Gastroesophageal sphincter (tissue), 4 donors: ENCODE data around the gene FYB2. TPM values are rescaled to one million over a fixed set of nuclear protein-coding genes. Genes with fewer than 3 reads are reported as not detected.
A peak's percentile ranks its signal among the peaks of the same experiment; 100 is the strongest.

Experiments
- ATAC-seq: fragments of 150-250 bp; one replicate; pipeline ENCODE4 v1.9.1; 2016; ENCODE audit warnings: mild to moderate bottlenecking, moderate library complexity
- H3K27ac ChIP-seq, 4 donors: fragments of 200-600 bp; sonication (generic) in 3 of 4; 1 replicate in 3 of 4; 2 replicates in 1 of 4; pipeline ENCODE4 v1.5.1; 2016 to 2019
- H3K27me3 ChIP-seq: fragments of 200-600 bp; sonication (generic); one replicate; pipeline ENCODE4 v1.5.1; 2019
- H3K36me3 ChIP-seq, 2 donors: fragments of 200-600 bp; sonication (generic); one replicate each; pipeline ENCODE4 v1.5.1; 2019; ENCODE audit warnings: control low read depth in 1 of 2
- H3K4me1 ChIP-seq, 3 donors: fragments of 200-600 bp; sonication (generic); 1 replicate in 2 of 3; 2 replicates in 1 of 3; pipeline ENCODE4 v1.5.1; 2016 to 2019; ENCODE audit warnings: control low read depth in 2 of 3
- H3K4me3 ChIP-seq, 2 donors: fragments of 200-600 bp; sonication (generic); one replicate each; pipeline ENCODE4 v1.5.1; 2019; ENCODE audit warnings: mild to moderate bottlenecking in 1 of 2, moderate library complexity in 1 of 2
- H3K9me3 ChIP-seq, 3 donors: fragments of 200-600 bp; sonication (generic); one replicate each; pipeline ENCODE4 v1.5.1; 2017 to 2019; ENCODE audit warnings: control low read depth in 2 of 3
- CTCF ChIP-seq, 4 experiments: fragments of 200-600 bp in 2 of 4; fragments of 450-650 bp in 2 of 4; sonication (generic) in 1 of 4; IDR thresholded peaks; one replicate each; pipeline ENCODE4 v1.5.1; 2017 to 2019; ENCODE audit warnings: antibody characterized with exemption in 4 of 4, mild to moderate bottlenecking in 2 of 4, moderate library complexity in 2 of 4
- EP300 ChIP-seq: sonication (generic); formaldehyde crosslinking; IDR thresholded peaks from one replicate; pipeline ENCODE4 v1.6.1; 2017; ENCODE audit warnings: antibody characterized with exemption, mild to moderate bottlenecking
- POLR2A ChIP-seq, 2 donors: fragments of 450-650 bp; IDR thresholded peaks; one replicate each; pipeline ENCODE4 v1.6.1; 2017; ENCODE audit warnings: antibody characterized with exemption in 2 of 2, mild to moderate bottlenecking in 2 of 2, moderate library complexity in 1 of 2
- POLR2AphosphoS5 ChIP-seq: sonication (generic); formaldehyde crosslinking; IDR thresholded peaks from one replicate; pipeline ENCODE4 v1.6.1; 2017; ENCODE audit warnings: antibody characterized with exemption
- WGBS, 2 donors: methylation state at CpG; one replicate each; pipeline ENCODE4 v1.1.5; 2018; ENCODE audit warnings: low coverage in 1 of 2; 5-methylcytosine and 5-hydroxymethylcytosine counted together
- total RNA-seq, 4 donors: library from RNA; depleted of rRNA; stranded (reverse); fragments of >200 nt; gene quantifications; one replicate each; pipeline ENCODE4 v1.1.0, GENCODE V29; 2016

The FYB2 gene
- total RNA-seq, 4 donors from 2014 or later: 0.64 TPM; not detected in 3

GRCh38 chr1:56797065-56797685 is 22.0 kb downstream of the FYB2 start:
- WGBS, 2 donors: 83 to 96% methylated on average over 3 to 5 of the region's 5 CpGs
- no peaks in the 10 kb centered on the region for H3K27me3 ChIP-seq
- H3K4me3 ChIP-seq: no peak overlapping the region
- peaks cover 0 to 10% (median 0%) of the 10 kb centered on the region in 3 donors for H3K4me1 ChIP-seq
- no peaks in the 10 kb centered on the region for H3K36me3 ChIP-seq
- no peak overlapping the region for H3K27ac ChIP-seq
- ATAC-seq: no peak
- no peaks in the 10 kb centered on the region for H3K9me3 ChIP-seq
- no peak for TF ChIP-seq EP300
- no peak for TF ChIP-seq POLR2A (IDR thresholded peaks at IDR 0.05)

- Histone ChIP-seq H3K27me3 (no peaks in the 10 kb centered on the region), H3K9me3 (no peaks in the 10 kb centered on the region), H3K36me3 (no peaks in the 10 kb centered on the region), H3K27ac (no peak overlapping the region), H3K4me1 (peaks cover 0 to 10% (median 0%) of the 10 kb centered on the region in 3 donors), H3K4me3 (no peak overlapping the region)
- 80 to 82% methylated on average over 3 to 4 of the region's 4 CpGs for WGBS, 2 donors
- TF ChIP-seq POLR2AphosphoS5: no peak
- TF ChIP-seq EP300: no peak
- no peak for TF ChIP-seq CTCF (IDR thresholded peaks at IDR 0.05)
- TF ChIP-seq POLR2A (IDR thresholded peaks at IDR 0.05): no peak
- ATAC-seq: no peak
Observed at GRCh38 chr1:56795870-56796269, 23.3 kb downstream of the FYB2 start.

GRCh38 chr1:56790036-56790435 is 29.2 kb downstream of the FYB2 start:
- no peaks in the 10 kb centered on the region for H3K4me1 ChIP-seq
- WGBS, 2 donors: 83 to 91% methylated on average over 2 to 3 of the region's 3 CpGs
- TF ChIP-seq POLR2A (IDR thresholded peaks at IDR 0.05): no peak
- TF ChIP-seq POLR2AphosphoS5: no peak
- TF ChIP-seq CTCF (IDR thresholded peaks at IDR 0.05): no peak
- no peak for TF ChIP-seq EP300
- no peak overlapping the region for H3K27ac ChIP-seq
- no peaks in the 10 kb centered on the region for H3K36me3 ChIP-seq
- no peak for ATAC-seq
- no peaks in the 10 kb centered on the region for H3K27me3 ChIP-seq
- H3K4me3 ChIP-seq: no peak overlapping the region
- H3K9me3 ChIP-seq: no peaks in the 10 kb centered on the region

DNA sequence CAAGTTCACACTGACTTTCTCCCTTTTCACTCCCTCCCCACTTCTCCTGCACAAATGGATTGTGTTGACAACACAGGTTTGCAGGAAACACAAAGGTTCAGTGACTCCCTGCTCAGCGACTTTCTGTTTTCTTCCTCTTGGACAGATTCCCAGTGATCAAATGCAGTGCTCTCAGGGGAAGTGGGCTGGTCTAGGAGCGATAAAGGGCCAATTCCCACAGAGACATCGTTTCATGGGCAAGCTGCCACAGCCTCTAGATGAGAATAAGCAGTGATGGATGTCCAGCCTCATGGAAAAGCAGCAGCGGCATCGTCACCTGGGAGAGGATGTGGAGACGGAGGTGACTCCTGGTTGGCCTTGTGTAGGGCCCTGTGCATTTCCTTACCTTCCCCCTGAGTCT is 30.6 kb downstream of the FYB2 start:
- ATAC-seq: peak; percentile 7
- TF ChIP-seq CTCF (IDR thresholded peaks at IDR 0.05) (no peak), POLR2AphosphoS5 (no peak), POLR2A (IDR thresholded peaks at IDR 0.05) (no peak), EP300 (no peak)

GRCh38 chr1:56788102-56788501 is 31.1 kb downstream of the FYB2 start:
- Histone ChIP-seq H3K4me1 (no peaks in the 10 kb centered on the region), H3K27me3 (no peaks in the 10 kb centered on the region), H3K4me3 (no peak overlapping the region), H3K27ac (no peak overlapping the region), H3K36me3 (no peaks in the 10 kb centered on the region), H3K9me3 (no peaks in the 10 kb centered on the region)
- ATAC-seq: no peak
- TF ChIP-seq POLR2A (IDR thresholded peaks at IDR 0.05) (no peak), EP300 (no peak), POLR2AphosphoS5 (no peak), CTCF (IDR thresholded peaks at IDR 0.05) (no peak)

More for the DNA sequence above, 30.6 kb downstream of the FYB2 start:
- H3K9me3 ChIP-seq: no peaks in the 10 kb centered on the region
- H3K36me3 ChIP-seq: no peaks in the 10 kb centered on the region
- no peak overlapping the region for H3K4me3 ChIP-seq
- H3K27ac ChIP-seq: no peak overlapping the region
- no peaks in the 10 kb centered on the region for H3K4me1 ChIP-seq
- WGBS, 2 donors: 29 to 57% methylated on average over 2 to 4 of the region's 6 CpGs
- no peaks in the 10 kb centered on the region for H3K27me3 ChIP-seq
